Anterior cingulate cortex (tissue), 58 donors: Measurements from ENCODE around the gene ACOX3.
A peak's percentile ranks its signal among the peaks of the same experiment; 100 is the strongest.

ENCODE experiments used
- DNase-seq, 58 donors: peaks; one replicate each; lab custom pipeline; 2025; lab: John Stamatoyannopoulos, UW

ACOX3 gene

GRCh38 chr4:8329859-8330761 is 110.4 kb downstream of the ACOX3 start:
- DNase-seq: peak in 1 of 58 donors; percentile 46

GRCh38 chr4:8329560-8329858 is 111.0 kb downstream of the ACOX3 start:
- DNase-seq: no peak

- DNase-seq: no peak
Observed at GRCh38 chr4:8328866-8329559, 111.5 kb downstream of the ACOX3 start.

GRCh38 chr4:8328456-8328855 is 112.1 kb downstream of the ACOX3 start:
- DNase-seq: no peak

- DNase-seq: no peak
Observed at GRCh38 chr4:8326206-8326605, 114.3 kb downstream of the ACOX3 start.

GRCh38 chr4:8325291-8325973 is 115.1 kb downstream of the ACOX3 start:
- no peak for DNase-seq

- DNase-seq: no peak
Observed at GRCh38 chr4:8324640-8325239, 115.8 kb downstream of the ACOX3 start.

GRCh38 chr4:8323947-8324555 is 116.5 kb downstream of the ACOX3 start:
- no peak for DNase-seq

- DNase-seq: no peak
Observed at GRCh38 chr4:8322794-8323704, 117.5 kb downstream of the ACOX3 start.

GRCh38 chr4:8321771-8322170 is 118.8 kb downstream of the ACOX3 start:
- DNase-seq: no peak

- DNase-seq: no peak
Observed at GRCh38 chr4:8321220-8321619, 119.3 kb downstream of the ACOX3 start.

- DNase-seq: no peak
Observed at GRCh38 chr4:8320386-8320750, 120.2 kb downstream of the ACOX3 start.

GRCh38 chr4:8319731-8320385 is 120.7 kb downstream of the ACOX3 start:
- no peak for DNase-seq

GRCh38 chr4:8319061-8319460 is 121.5 kb downstream of the ACOX3 start:
- DNase-seq: no peak

GRCh38 chr4:8318509-8318908 is 122.0 kb downstream of the ACOX3 start:
- no peak for DNase-seq

GRCh38 chr4:8317474-8317873 is 123.0 kb downstream of the ACOX3 start:
- DNase-seq: no peak

- DNase-seq: no peak
Observed at GRCh38 chr4:8316911-8317351, 123.6 kb downstream of the ACOX3 start.
